Midbrain (tissue), 1 donor: Measurements from ENCODE around the gene DSTN.

Experiments
- DNase-seq: peaks from one replicate; lab custom pipeline; 2025; lab: John Stamatoyannopoulos, UW

Gene DSTN

GRCh38 chr20:17624551-17625245 lies 54.8 kb downstream of the DSTN start:
- no peak for DNase-seq

- DNase-seq: no peak
Measured at GRCh38 chr20:17625246-17626051, 55.6 kb downstream of the DSTN start.

- DNase-seq: no peak
Measured at GRCh38 chr20:17626217-17627007, 56.5 kb downstream of the DSTN start.

- no peak for DNase-seq
Measured at GRCh38 chr20:17627101-17627955, 57.5 kb downstream of the DSTN start.

- no peak for DNase-seq
Measured at GRCh38 chr20:17628101-17628841, 58.4 kb downstream of the DSTN start.

- no peak for DNase-seq
Measured at GRCh38 chr20:17629025-17629424, 59.1 kb downstream of the DSTN start.

DNA sequence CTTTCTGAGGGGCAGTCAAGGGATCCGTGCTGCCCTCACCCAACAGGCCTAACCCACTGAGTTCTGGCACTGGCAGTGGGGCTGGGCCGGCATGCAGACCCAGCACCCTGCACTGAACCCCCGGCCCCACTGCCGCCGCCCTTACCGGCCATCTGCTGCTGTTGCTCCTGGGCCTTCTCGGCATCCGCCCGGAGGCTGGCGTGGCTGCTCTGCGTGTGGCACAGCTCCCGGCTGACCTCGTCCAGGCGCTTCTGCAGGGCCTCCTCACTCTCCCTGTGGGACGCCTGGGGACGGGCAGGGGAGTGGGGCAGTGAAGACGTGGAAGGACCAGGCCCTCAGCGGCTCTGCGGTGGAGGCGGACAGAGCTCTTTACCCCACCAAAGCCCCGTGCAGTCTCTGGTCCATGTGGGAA lies 59.8 kb downstream of the DSTN start:
- no peak for DNase-seq

- DNase-seq: no peak
Measured at GRCh38 chr20:17630151-17630805, 60.4 kb downstream of the DSTN start.

DNA sequence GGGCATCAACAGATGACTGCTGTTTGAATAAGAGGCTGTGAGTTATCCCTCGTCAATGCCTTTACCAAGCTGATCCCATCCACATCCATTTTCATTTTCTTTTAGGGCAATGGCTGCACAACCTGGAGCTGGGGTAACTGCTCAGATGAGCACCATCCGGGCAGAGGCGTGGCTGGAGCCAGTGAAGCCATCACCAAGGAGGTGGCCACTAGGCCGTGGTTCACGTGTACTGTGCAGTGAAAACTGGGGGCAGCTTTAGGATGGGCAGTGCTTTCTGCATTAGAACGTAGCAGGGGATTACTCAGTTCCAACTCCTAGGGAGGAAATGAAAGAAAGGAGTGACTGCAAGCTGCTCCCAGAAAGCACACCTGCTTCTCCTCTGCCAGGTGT lies 60.9 kb downstream of the DSTN start:
- no peak for DNase-seq

- DNase-seq: no peak
Measured at GRCh38 chr20:17631576-17632319, 61.9 kb downstream of the DSTN start.

DNA sequence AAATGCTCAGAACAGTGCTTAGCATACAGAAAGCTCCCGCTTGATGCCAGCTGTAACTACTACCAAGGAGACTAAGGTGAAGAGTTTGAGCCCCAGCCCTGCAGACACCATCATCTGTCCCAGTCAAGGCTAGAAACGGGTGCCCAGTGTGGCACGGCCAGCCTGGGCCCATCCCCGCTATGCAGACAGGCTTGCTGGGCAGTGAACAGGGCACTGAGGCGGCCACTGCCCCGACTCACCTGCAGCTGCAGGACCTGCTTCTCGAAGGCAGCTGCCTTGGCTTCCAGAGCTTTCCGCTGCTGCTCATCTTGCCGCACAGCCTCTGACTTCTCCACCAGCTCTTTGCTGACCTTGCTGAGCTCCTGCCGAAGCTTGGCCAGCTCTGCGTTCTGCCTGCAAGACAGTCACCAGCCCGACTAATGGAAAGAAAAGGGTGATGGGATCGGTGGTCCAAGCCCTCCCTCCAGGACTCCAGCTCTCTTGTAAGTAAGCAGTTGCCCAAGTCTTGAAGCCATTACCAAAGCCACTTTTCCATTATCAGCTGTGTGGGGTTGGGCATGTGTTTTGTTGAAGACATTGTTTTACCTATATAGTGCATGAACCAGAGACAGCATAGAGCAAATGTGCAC lies 63.5 kb downstream of the DSTN start:
- no peak for DNase-seq

GRCh38 chr20:17633850-17634500 lies 64.1 kb downstream of the DSTN start:
- DNase-seq: no peak

- DNase-seq: peak; percentile 32
Measured at GRCh38 chr20:17634661-17635331, 64.9 kb downstream of the DSTN start.

DNA sequence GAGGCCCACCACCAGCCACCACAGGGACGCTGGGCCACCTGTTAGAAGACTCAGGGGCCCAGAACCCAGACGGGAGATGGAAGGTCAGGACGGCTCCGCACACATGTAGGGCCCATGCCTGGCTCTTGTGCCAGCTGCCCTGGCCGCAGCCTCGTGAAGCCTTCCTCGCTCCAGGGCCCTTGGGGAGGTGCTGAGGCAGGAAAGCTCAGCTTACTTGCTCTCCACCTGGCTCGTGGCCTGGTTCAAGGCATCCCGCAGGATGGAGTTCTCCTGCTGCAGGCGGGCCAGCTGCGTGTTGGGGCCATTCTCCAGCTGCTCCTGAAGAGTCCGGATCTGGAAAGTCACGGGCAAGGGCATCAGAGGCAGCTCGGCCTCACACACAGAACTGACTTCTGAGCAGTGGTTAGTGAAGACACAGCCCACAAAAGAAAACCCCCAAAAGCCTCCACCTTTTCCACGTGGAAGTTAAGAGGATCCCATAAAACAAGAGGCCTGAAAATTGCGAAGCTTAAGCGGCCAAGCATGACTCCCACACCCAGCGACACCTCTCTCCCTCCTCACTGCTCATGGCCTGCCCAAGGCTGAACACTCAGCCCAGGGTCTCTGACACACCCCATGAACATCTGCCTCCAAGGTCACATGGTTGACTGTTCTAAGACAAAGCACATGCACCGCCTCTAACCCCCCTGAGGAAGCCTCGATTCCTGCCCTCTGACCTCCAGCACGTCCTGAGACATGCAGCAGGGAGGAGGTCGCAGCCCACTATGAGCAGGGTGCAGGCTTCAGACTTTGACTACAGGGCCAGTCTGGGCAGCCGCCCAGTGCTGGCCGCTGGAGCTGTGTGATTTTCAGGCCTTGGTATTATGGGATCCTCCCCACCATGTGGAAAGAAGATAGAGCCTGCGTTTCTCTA lies 65.7 kb downstream of the DSTN start:
- DNase-seq: no peak

- peak; percentile 86 for DNase-seq
Measured at GRCh38 chr20:17636523-17637412, 66.9 kb downstream of the DSTN start.

GRCh38 chr20:17637413-17637780 lies 67.5 kb downstream of the DSTN start:
- DNase-seq: no peak
